ENCODE results near the gene THY1. TPM values are rescaled to one million over a fixed set of nuclear protein-coding genes. Genes with fewer than 3 reads are reported as not detected.
"Not testable (repeated sequence)": the region's sequence is repeated elsewhere in the genome, so short reads cannot be mapped to it uniquely, and the experiment has no call there.

THY1 gene
- total RNA-seq, result 3.8 TPM

DNA sequence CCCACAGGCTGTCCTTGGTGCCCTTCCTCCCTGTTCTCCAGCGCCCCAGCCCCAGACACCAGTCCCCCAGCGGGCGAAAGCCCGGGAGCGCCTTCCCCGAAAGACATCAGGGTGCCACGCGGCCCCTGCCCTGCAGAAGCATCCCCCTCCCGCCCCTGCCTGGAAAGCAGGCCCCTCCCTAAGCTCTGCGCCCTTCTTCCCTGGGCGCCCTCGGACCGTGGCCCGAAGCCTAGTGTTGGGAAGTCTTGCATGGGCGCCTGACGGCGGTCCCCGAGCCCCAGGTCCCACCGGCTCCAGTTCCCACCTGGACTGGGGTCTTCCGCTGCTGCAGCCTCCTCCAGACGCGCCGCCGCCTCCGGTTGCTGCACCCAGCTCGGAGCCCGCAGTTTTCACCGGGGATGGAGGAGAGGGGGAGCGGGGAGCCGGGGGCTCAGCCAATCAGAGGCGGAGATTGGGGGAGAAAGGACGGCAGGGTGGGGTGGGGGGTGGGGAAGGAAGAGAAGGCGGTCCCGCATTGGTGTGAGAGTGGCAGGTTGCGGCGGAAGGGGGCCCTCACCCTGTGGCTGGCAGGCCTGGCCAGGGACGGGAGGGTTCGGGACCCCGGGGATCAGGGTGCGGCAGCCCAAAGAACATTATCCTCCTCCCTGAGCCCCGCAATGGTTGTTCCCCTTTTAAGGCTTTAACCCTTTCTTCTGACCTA is at the start of gene THY1:
Gene THY1, minus strand, starts transcription at position 364 of the 700 bp plus-strand sequence. CDS start 2,267 bp downstream, outside the sequence.
- no peak for DNase-seq (ENCODE audit: low spot score)
- intact Hi-C loops (cut with DNase I), result no loop called here
- ATAC-seq, result peak; percentile 35

GRCh38 chr11:119472186-119472855 is 49.3 kb upstream of the THY1 start:
- DNase-seq (ENCODE audit: low spot score) (no peak), ATAC-seq (no peak)
- intact Hi-C loops (cut with DNase I), result no loop called here

- intact Hi-C loops (cut with DNase I), result no loop called here
- DNase-seq (ENCODE audit: low spot score), result no peak
- no peak for ATAC-seq
These were observed 48.4 kb upstream of the THY1 start for GRCh38 chr11:119471329-119471728.

DNA sequence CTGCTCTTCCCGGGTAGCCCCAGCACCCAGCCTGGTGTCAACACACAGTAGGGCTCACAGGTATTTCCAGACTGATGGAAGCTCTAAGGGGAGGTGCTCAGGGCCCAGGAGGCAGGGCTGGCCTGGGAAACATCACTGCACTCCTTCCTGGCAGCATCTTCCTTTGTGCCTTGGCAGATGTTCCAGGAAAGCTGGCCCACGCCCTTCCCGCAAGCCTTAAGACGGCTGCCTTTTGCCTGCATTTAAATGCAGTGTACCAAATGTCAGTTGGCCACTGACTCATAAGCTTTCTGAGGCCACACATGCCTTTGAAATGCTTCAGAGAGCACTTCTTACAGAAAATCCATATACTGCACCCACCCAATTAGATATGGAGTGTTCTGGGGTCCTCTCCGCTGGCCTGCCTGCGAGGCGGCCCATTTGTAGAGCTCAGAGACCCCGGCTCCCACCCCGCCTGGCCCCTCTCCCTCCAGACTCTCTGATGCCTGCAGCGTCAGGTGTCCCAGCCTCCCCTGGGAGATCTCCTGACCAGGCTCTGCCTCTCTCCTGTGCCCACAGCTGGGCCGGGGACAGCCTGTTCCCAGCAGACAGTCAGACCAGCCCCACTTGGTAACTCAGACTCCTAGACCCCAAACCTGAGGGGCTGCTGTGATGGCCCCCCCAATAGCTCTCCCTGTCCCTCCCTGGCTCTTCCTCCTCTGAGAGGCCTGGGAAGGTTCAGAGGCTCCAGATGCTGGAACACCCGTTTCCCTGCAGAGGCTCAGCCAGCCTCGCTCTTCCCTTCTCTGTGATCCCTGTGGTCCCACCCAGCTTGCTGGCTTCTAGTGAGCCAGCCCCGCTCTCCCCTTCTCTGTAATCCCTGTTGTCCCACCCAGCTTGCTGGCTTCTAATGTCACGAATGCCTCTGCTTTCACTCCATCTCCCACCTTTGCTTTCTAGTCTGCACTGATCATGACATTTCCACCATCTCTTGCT is 47.6 kb upstream of the THY1 start:
- ATAC-seq (no peak), DNase-seq (ENCODE audit: low spot score) (no peak)
- intact Hi-C loops (cut with DNase I), result no loop called here

- DNase-seq (ENCODE audit: low spot score) (no peak), ATAC-seq (no peak)
- intact Hi-C loops (cut with DNase I), result no loop called here
These were observed 46.5 kb upstream of the THY1 start for GRCh38 chr11:119469506-119469905.

GRCh38 chr11:119468511-119468910 is 45.5 kb upstream of the THY1 start:
- intact Hi-C loops (cut with DNase I), result no loop called here
- DNase-seq (ENCODE audit: low spot score) (no peak), ATAC-seq (no peak)

DNA sequence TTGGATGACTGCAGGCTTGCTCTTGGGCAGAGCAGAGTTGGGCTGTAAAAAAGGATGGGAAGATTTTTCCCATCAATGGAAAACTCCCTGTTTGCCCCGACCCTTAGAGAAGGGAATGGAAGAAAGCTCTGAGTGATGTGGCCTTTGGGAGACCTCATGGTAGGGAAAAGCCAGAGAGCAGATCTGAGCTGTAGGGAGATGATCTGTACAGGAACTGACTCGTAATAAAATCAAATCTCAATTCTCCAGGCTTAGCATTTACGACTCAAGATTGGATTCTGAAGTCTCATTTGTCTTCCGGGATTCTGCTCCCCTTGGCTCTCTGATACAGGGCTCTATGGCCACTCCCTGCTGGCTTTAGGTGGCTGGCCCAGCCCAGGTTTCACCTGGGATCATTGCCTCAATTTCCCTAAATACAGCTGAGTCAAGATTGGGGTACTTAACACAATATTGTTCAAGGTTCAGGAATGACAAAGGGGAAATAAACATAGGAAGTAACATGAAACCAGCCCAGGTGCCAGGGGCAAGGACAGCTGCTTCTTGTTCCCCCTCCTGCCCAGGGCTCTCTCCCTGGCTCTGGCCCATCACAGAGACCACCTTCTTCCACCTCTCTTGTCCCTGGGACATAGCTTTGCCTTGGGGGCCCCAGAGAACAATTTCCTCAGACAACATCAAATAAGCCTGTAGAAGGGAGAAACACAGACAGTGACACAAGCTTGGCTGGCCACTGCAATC is 38.4 kb upstream of the THY1 start:
- ATAC-seq, result peak; percentile 15
- intact Hi-C loops (cut with DNase I), result no loop called here
- no peak for DNase-seq (ENCODE audit: low spot score)

GRCh38 chr11:119460582-119460981 is 37.6 kb upstream of the THY1 start:
- peak; percentile 68 for ATAC-seq
- intact Hi-C loops (cut with DNase I), result no loop called here
- no peak for DNase-seq (ENCODE audit: low spot score)

DNA sequence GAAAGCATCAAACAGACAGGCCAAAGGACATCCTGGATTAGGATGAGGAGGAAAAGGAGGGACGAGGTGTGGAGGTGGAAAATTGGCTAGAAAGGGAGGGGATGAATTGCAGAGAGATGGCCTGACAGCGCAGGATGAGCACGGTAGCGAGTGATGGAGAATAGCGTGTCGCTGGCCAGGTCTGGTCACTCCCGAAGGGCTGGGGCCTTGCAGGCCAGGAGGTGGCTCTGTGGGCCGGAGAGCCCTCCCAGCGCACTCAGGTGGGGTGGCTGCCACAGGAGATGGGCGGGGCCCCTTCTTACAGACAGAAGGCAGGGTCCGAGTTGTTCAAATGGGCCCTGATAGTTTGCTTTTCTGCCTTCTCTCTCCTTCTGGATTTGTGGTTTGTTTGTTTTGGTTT is 37.1 kb upstream of the THY1 start:
- ATAC-seq (peak; percentile 32), DNase-seq (ENCODE audit: low spot score) (no peak)
- intact Hi-C loops (cut with DNase I), result no loop called here

- ATAC-seq (no peak), DNase-seq (ENCODE audit: low spot score) (no peak)
- intact Hi-C loops (cut with DNase I), result no loop called here
These were observed 36.5 kb upstream of the THY1 start for GRCh38 chr11:119459293-119459976.

DNA sequence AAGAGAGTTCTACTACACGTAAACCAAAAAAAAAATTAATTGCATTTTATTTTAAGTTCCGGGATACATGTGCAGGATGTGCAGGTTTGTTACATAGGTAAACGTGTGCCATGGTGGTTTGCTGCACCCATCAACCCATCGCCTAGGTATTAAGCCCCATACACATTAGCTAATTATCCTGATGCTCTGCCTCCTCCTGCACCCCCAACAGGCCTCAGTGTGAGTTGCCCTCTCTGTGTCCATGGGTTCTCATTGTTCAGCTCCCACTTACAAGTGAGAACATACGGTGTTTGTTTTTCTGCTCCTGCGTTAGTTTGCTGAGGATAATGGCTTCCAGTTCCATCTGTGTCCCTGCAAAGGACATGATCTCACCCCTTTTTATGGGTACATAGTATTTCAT is 32.7 kb upstream of the THY1 start:
- ATAC-seq; DNase-seq (ENCODE audit: low spot score); intact Hi-C loops (cut with DNase I): not testable (repeated sequence)

GRCh38 chr11:119455241-119455640 is 32.3 kb upstream of the THY1 start:
- DNase-seq (ENCODE audit: low spot score); ATAC-seq; intact Hi-C loops (cut with DNase I): not testable (repeated sequence)

- intact Hi-C loops (cut with DNase I), result no loop called here
- ATAC-seq, result no peak
- no peak for DNase-seq (ENCODE audit: low spot score)
These were observed 30.9 kb upstream of the THY1 start for GRCh38 chr11:119453881-119454280.

DNA sequence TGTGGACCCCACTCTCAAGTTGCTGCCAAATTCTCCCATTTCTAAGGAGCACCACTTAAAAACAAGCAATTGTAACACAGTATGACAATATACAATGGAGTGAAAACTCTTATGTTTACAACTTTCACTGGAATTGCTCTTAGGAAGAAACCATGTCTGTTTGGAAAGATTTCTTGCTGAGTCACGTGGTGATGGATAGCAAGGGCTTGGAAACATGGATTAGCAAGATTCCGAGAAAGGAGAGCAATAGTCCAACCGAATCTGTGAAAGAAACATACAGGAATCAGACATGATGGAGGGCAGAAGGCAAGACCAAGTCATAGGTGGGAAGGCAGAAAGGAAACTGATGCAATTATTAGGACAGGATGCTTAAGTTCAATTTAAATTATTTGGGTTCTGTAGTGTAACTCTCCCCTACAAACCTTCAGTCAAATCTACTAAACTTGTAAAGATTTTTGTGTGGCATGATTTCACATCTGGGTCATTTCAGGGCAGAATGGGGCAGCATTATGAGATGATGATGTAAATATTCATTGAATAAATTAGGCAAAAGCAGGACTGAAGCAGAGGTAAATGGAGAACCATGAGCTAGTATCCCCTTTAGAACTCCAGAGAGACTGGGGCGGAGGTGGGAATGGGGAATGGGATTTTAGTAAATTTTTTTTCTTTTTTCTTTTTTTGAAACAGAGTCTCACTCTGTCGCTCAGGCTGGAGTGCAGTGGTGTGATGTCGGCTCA is 27.8 kb upstream of the THY1 start:
- DNase-seq (ENCODE audit: low spot score), result no peak
- ATAC-seq, result no peak
- intact Hi-C loops (cut with DNase I), result no loop called here

- ATAC-seq (no peak), DNase-seq (ENCODE audit: low spot score) (no peak)
- intact Hi-C loops (cut with DNase I), result no loop called here
These were observed 26.5 kb upstream of the THY1 start for GRCh38 chr11:119449498-119449897.

- intact Hi-C loops (cut with DNase I), result no loop called here
- ATAC-seq (no peak), DNase-seq (ENCODE audit: low spot score) (no peak)
These were observed 25.4 kb upstream of the THY1 start for GRCh38 chr11:119448380-119448779.

- DNase-seq (ENCODE audit: low spot score), result no peak
- no peak for ATAC-seq
- intact Hi-C loops (cut with DNase I), result no loop called here
These were observed 24.8 kb upstream of the THY1 start for GRCh38 chr11:119447664-119448242.
